Stimulated activated CD8-positive, alpha-beta memory T cell treated with anti-CD3 and anti-CD28 coated beads, Interleukin-7, amount 100 ng/mL, for 24 hours (primary cell): Measurements from ENCODE around the gene PNPLA7.
"Not testable (repeated sequence)": the region's sequence is repeated elsewhere in the genome, so short reads cannot be mapped to it uniquely, and the experiment has no call there.

ENCODE experiments used
- DNase-seq: peaks from one replicate; pipeline ENCODE4 v3.0.0-alpha.2; 2020; ENCODE audit warnings: low read depth

Gene PNPLA7

DNA sequence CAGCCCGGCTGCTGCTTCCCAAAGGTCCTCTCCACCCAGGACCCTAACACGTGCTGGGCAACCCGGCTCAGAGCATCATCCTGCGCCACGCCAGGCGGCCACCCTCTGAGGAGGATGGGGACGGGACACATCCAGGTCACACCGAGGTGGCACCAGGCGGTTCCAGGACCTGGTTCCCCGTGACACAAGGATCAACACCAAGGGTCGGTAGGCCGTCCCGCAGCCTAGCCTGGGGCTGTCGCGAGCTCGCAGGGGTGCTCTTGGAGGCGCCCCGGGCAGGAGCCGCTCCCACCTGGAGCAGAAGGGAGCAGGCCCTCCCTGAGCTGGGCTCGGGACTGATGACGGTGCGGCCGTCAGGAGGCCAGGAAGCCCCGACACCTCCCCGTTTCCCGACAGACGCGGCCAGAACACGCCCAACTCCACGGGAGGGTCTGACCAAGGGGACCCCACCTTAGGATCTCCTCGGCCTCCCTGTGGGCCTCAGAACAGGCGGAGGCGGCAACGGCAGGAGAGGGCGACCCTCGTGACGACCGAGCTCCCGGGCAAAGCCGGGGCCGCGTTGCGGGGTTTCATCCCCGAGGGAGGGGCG is 133.5 kb downstream of the PNPLA7 start:
- DNase-seq, result no peak

GRCh38 chr9:137416006-137416562 is 134.1 kb downstream of the PNPLA7 start:
- no peak for DNase-seq

- DNase-seq, result no peak
Measured at GRCh38 chr9:137415451-137415850, 134.8 kb downstream of the PNPLA7 start.

DNA sequence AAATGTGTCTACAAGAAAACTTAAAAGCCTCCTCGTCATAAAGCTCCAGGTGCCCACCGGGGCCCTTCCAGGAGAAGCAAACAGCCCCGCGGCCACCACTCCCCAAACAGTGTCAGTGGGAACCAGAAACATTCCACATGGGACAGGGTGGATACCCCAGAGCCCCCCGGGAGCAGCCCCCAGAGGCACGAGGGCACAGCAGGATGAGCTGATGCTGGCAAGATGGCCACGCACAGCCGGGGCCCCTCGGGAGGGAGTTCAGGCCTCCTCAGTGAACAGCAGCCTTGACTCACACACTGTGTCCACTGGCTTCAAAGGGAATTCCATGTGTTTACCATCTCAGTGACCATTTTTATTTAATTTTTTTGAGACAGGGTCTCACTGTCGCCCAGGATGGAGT is 137.8 kb downstream of the PNPLA7 start:
- no peak for DNase-seq

GRCh38 chr9:137411645-137412380 is 138.4 kb downstream of the PNPLA7 start:
- DNase-seq, result peak; percentile 21

DNA sequence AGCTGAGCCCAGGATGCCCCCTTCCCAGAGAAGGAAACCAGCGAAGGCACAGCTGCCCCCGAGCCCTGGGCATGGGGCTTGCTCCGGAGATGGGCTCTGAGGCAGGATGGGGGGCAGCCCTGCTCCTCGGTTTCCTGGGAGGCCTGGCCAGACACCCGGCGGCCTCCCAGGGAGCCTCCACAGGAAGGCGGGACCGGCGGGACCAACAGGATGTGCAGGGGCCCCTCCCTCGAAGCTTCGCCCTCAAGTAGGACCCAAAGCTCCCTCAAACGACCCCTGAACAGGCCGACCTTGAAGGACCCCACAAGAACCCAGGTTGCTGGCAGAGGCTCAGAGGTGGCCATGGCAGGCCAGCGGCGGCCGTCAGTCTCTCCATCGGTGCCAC is 138.9 kb downstream of the PNPLA7 start:
- no peak for DNase-seq

DNA sequence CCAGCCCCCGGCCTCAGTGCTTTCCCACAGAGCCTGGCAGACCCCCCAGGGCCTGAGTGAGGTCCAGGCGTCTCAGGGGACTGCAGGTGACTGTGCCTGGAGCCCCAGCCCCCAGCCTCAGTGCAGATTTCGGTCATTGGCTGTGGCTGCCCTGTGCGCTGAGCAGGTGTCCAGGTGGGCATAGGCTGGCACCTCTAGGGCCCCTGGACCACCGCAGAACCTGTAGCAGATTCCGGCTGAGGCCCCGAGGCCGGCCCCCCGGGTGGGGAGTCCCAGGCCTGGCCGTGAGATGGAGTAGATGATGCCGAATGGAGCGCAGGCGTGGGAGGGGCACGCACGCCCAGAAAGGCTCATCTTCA is 139.3 kb downstream of the PNPLA7 start:
- no peak for DNase-seq

- DNase-seq, result not testable (repeated sequence)
Measured at GRCh38 chr9:137410236-137410890, 139.8 kb downstream of the PNPLA7 start.
